HG03565 (cell line): ENCODE results near the gene TTLL11.
"Not testable (repeated sequence)": the region's sequence is repeated elsewhere in the genome, so short reads cannot be mapped to it uniquely, and the experiment has no call there.

Experiments
- ATAC-seq: cut with Tn5 transposase; IDR thresholded peaks from one replicate; pipeline ENCODE4 v1.9.1; 2021; ENCODE audit warnings: mild to moderate bottlenecking, moderate library complexity; ENCODE audit not compliant: unreplicated experiment

The TTLL11 gene

DNA sequence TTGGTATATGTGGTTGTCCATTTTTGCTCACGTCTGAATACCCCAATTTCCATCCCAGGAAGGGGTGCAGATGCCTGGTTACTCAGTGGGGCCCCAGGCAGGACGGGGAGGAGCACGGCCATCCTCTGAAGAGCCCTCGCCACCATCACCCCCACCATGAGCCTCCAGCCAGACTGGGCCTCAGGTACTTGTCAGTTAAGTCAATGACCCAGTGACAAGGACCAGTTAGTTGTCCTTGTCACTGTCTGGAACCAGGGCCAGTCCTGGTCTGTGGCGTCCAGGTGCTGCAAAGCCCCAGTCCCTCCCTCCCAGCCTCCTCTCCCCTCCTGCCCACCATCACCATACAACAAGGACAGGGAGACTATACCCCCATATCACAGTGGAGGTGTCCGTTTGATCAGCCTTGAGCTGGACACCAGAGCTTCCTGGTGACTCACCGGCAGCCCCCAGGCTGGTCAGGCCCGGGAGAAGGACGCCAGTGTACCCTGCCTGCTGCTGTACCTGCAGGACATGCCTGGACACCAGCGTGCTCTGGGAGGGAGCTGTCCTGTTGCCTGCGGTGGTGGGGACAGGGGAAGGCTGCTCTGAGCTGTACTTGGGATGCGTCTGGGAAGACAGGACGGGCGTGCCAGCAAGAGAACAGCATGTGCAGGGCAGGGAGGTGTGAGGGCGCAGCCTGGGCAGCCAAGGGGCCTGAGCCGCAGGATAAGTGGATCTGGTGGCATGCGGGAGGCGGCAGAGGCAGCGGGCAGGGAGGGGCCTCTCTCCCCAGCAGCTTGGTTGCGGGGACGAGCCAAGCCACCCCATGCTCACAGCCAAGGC lies 32.6 kb upstream of the TTLL11 start:
- no peak for ATAC-seq

- ATAC-seq = peak; percentile 55
Measured at GRCh38 chr9:122125158-122125508, 32.0 kb upstream of the TTLL11 start.

DNA sequence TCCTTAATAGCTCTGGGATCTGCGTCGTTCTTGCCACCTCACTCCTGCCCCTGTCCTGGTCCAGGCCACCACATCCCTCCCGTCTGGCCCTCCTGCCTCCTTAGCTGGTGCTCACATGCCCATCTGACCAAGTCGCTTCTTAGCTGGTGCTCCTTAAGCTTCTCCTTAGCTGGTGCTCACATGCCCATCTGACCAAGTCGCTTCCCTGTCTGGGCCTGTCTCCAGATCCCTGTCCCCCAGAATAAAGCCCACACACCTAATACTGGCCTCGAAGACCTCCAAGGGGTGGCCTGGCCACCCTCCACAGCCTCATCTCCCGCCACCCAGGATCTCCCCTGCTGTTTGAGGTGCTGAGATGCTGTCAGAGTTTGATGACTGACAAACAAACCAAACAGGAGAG lies 31.4 kb upstream of the TTLL11 start:
- ATAC-seq = no peak

- no peak for ATAC-seq
Measured at GRCh38 chr9:122124048-122124447, 30.9 kb upstream of the TTLL11 start.

DNA sequence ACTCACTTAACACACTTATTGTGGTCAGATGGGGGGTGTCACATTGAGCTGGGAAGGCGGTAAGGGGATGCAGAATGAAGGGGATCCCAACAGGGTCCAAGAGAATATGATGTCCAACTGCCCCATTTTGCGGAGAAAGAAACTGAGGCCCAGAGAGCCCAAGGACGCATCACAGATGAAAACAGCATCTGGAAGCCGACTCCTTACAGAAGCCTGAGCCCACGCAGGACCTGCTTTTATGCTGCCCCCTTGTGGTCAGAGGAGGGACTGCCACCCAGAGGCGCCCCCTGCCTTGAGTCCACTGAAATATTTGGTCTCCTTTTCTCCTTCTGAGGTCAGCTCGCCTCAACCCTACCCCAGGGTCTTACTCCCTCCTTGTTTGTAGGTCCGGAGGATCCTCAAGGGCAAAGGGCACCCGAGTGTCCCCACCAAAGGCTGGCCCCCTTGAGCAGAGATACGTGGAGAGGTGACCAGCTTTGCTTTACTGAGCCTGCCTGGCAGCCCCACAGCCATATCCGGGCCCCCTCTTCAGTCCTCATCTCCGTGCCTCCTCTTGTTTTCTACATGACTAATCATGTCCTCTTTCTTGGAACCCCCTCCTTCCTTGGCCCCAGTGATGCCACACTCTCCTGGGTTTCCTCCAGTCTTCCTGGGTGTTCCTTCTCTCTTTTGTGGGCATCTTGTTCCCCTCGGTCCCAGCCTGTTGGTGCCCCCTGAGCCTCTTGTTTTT lies 30.0 kb upstream of the TTLL11 start:
- no peak for ATAC-seq

- no peak for ATAC-seq
Measured at GRCh38 chr9:122122468-122122867, 29.4 kb upstream of the TTLL11 start.

DNA sequence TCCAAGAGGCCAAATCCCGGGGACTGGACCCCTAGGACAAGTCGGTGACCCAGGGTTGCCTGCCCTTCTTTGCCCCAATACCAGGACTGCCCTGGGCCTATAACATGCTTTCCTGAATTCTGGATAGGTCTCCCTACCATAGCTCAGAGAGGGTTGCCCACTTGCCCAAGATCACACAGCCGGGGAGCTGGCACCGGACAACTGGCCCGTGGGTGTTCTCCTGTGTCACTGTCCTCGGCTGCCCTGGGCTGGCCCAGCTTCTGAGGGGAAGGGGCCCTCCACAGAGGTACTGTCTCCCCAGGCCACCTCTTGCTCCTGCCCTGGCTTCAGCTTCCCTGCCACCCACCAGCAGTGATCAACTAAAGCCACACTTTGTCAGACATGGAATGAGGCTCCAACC lies 28.8 kb upstream of the TTLL11 start:
- no peak for ATAC-seq

GRCh38 chr9:122121391-122121790 lies 28.3 kb upstream of the TTLL11 start:
- no peak for ATAC-seq

- ATAC-seq = no peak
Measured at GRCh38 chr9:122120316-122121071, 27.4 kb upstream of the TTLL11 start.

- ATAC-seq = no peak
Measured at GRCh38 chr9:122119721-122120120, 26.6 kb upstream of the TTLL11 start.

DNA sequence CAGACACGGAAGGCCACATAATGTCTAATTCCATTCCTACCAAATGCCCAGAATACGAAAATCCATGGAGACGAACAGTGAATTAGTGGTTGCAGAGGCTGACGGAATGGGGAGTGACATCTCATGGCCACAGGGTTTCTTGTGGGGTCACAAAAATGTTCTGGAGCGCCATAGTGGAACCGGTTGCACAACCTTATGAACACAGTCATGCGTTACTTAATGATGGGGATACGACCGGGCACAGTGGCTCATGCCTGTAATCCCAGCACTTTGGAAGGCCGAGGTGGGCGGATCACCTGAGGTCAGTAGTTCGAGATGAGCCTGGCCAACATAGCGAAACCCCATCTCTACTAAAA lies 26.0 kb upstream of the TTLL11 start:
- ATAC-seq = no peak

GRCh38 chr9:122118343-122119165 lies 25.4 kb upstream of the TTLL11 start:
- ATAC-seq = no peak

DNA sequence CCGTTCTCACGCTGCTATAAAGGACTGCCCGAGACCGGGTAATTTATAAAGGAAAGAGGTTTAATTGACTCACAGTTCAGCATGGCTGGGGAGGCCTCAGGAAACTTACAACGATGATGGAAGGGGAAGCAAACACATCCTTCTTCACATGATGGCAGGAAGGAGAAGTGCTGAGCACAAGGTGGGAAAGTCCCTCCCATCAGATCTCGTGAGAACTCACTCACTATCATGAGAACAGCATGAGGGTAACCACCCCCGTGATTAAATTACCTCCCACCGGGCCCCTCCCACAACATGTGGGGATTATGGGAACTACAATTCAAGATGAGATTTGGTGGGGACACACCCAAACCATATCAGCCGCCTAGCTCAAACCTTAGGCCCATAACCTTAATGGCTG lies 24.1 kb upstream of the TTLL11 start:
- not testable (repeated sequence) for ATAC-seq

DNA sequence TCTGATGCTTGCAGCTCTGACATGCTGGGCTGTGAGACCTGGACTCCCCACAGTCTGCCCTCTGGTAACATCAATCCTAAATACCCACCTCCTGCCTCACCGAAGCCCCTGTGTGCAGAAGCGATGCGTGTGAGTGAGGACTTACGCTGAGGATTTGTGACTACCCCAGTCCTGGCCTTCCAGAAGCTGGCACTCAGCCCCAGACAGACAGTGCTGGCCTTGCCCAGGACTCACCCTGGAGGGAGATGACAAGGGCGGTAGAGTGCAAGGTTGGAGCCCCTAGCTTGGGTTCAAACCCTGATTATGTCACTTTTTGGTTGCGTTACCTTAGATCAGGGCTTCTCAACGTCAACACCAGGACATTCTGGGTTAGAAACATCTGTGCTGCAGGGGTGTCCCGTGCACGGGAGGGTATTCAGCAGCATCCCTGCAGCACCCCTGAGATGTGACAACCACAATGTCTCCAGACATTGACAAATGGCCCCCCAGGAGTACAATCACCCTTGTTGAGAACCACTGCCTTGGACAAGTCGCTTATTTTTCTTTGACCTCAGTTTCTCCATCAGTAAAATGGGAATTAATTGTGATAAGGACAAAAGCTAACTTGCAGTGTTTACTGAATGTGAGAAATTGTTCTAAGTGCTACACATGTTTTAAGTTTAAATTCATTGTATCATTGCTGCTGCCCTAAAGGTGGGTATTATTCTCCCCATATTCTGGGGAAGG lies 23.5 kb upstream of the TTLL11 start:
- ATAC-seq = no peak

- no peak for ATAC-seq
Measured at GRCh38 chr9:122116040-122116439, 22.9 kb upstream of the TTLL11 start.

- no peak for ATAC-seq
Measured at GRCh38 chr9:122115176-122116035, 22.3 kb upstream of the TTLL11 start.

- no peak for ATAC-seq
Measured at GRCh38 chr9:122113574-122113973, 20.5 kb upstream of the TTLL11 start.

GRCh38 chr9:122112238-122112637 lies 19.1 kb upstream of the TTLL11 start:
- ATAC-seq = no peak

GRCh38 chr9:122111413-122112085 lies 18.4 kb upstream of the TTLL11 start:
- no peak for ATAC-seq
